Measurements from ENCODE around the gene KCNK7.
"Not testable (repeated sequence)": the region's sequence is repeated elsewhere in the genome, so short reads cannot be mapped to it uniquely, and the experiment has no call there.

The KCNK7 gene

GRCh38 chr11:65595543-65596281 is at the start of gene KCNK7:
KCNK7 (minus strand) TSS chr11:65595800; CDS start chr11:65595772, 28 bp downstream.
- DNase-seq (ENCODE audit: low spot score): no peak

GRCh38 chr11:65644837-65645236 is 49.2 kb upstream of the KCNK7 start:
- no peak for DNase-seq (ENCODE audit: low spot score)

GRCh38 chr11:65643971-65644370 is 48.4 kb upstream of the KCNK7 start:
- no peak for DNase-seq (ENCODE audit: low spot score)

- DNase-seq (ENCODE audit: low spot score): no peak
Measured at GRCh38 chr11:65642014-65642671, 46.5 kb upstream of the KCNK7 start.

GRCh38 chr11:65641297-65642013 is 45.9 kb upstream of the KCNK7 start:
- DNase-seq (ENCODE audit: low spot score): no peak

GRCh38 chr11:65640483-65641296 is 45.1 kb upstream of the KCNK7 start:
- no peak for DNase-seq (ENCODE audit: low spot score)

- DNase-seq (ENCODE audit: low spot score): no peak
Measured at GRCh38 chr11:65639623-65640482, 44.3 kb upstream of the KCNK7 start.

GRCh38 chr11:65639228-65639597 is 43.6 kb upstream of the KCNK7 start:
- DNase-seq (ENCODE audit: low spot score): not testable (repeated sequence)

- peak; percentile 63 for DNase-seq (ENCODE audit: low spot score)
Measured at GRCh38 chr11:65637794-65638419, 42.3 kb upstream of the KCNK7 start, which contains the start of gene SIPA1. SIPA1 (plus strand) TSS chr11:65638101; CDS start chr11:65640922, 2,821 bp downstream.

GRCh38 chr11:65637032-65637557 is 41.5 kb upstream of the KCNK7 start:
- no peak for DNase-seq (ENCODE audit: low spot score)

GRCh38 chr11:65636108-65637031 is 40.8 kb upstream of the KCNK7 start:
- no peak for DNase-seq (ENCODE audit: low spot score)

- no peak for DNase-seq (ENCODE audit: low spot score)
Measured at GRCh38 chr11:65634905-65635731, 39.5 kb upstream of the KCNK7 start.

- no peak for DNase-seq (ENCODE audit: low spot score)
Measured at GRCh38 chr11:65634440-65634839, 38.8 kb upstream of the KCNK7 start.

GRCh38 chr11:65634109-65634436 is 38.5 kb upstream of the KCNK7 start:
- no peak for DNase-seq (ENCODE audit: low spot score)

GRCh38 chr11:65633390-65634108 is 37.9 kb upstream of the KCNK7 start:
- DNase-seq (ENCODE audit: low spot score): no peak

GRCh38 chr11:65630215-65630614 is 34.6 kb upstream of the KCNK7 start:
- DNase-seq (ENCODE audit: low spot score): no peak

- DNase-seq (ENCODE audit: low spot score): no peak
Measured at GRCh38 chr11:65629579-65629978, 34.0 kb upstream of the KCNK7 start.

GRCh38 chr11:65627202-65627601 is 31.6 kb upstream of the KCNK7 start:
- no peak for DNase-seq (ENCODE audit: low spot score)

Data from COLO829 (cell line).